NCI-H128 (cell line): ENCODE data around the gene STRN3.

Experiments used
- DNase-seq: peaks from one replicate; lab custom pipeline; 2025; ENCODE audit not compliant: unreplicated experiment; lab: John Stamatoyannopoulos, UW

The STRN3 gene

GRCh38 chr14:30875788-30876053 lies 150.5 kb downstream of the STRN3 start:
- DNase-seq, result no peak

- DNase-seq, result no peak
Measured at GRCh38 chr14:30874999-30875787, 151.0 kb downstream of the STRN3 start.

- DNase-seq, result no peak
Measured at GRCh38 chr14:30874120-30874998, 151.8 kb downstream of the STRN3 start, which contains the start of gene COCH. TSS of gene COCH (plus strand) at chr14:30874559. CDS start at chr14:30874939, 380 bp downstream.

- no peak for DNase-seq
Measured at GRCh38 chr14:30873308-30874119, 152.7 kb downstream of the STRN3 start.

GRCh38 chr14:30872602-30873001 lies 153.6 kb downstream of the STRN3 start:
- no peak for DNase-seq

GRCh38 chr14:30869551-30870155 lies 156.5 kb downstream of the STRN3 start:
- DNase-seq, result no peak

- no peak for DNase-seq
Measured at GRCh38 chr14:30868736-30869135, 157.4 kb downstream of the STRN3 start.

- no peak for DNase-seq
Measured at GRCh38 chr14:30864934-30865333, 161.2 kb downstream of the STRN3 start.

GRCh38 chr14:30861200-30861599 lies 165.0 kb downstream of the STRN3 start:
- DNase-seq, result no peak

- no peak for DNase-seq
Measured at GRCh38 chr14:30855345-30856037, 170.7 kb downstream of the STRN3 start.

GRCh38 chr14:30854492-30854891 lies 171.7 kb downstream of the STRN3 start:
- DNase-seq, result no peak

- DNase-seq, result no peak
Measured at GRCh38 chr14:30853946-30854345, 172.2 kb downstream of the STRN3 start.

- DNase-seq, result no peak
Measured at GRCh38 chr14:30849983-30850382, 176.2 kb downstream of the STRN3 start.

- DNase-seq, result no peak
Measured at GRCh38 chr14:30849354-30849753, 176.8 kb downstream of the STRN3 start.

- no peak for DNase-seq
Measured at GRCh38 chr14:30848449-30849240, 177.5 kb downstream of the STRN3 start.
